Brain microvascular endothelial cell (primary cell): Measurements from ENCODE around the gene ADGRD1.

Source experiments
- DNase-seq: peaks from one replicate; pipeline ENCODE4 v3.0.0-alpha.2; 2020
- H3K27ac ChIP-seq: fragments of 250-450 bp; sonication (Bioruptor Pico); 2 replicates; pipeline ENCODE4 v1.5.1; 2020; ENCODE audit warnings: mild to moderate bottlenecking, moderate library complexity
- H3K27me3 ChIP-seq: fragments of 250-450 bp; sonication (Bioruptor Pico); replicated peaks from 2 replicates; pipeline ENCODE4 v1.5.1; 2020; ENCODE audit warnings: mild to moderate bottlenecking
- H3K36me3 ChIP-seq: fragments of 250-450 bp; sonication (Bioruptor Pico); replicated peaks from 2 replicates; pipeline ENCODE4 v1.5.1; 2020; ENCODE audit warnings: mild to moderate bottlenecking
- H3K4me3 ChIP-seq: 2 replicates; pipeline ENCODE4 v1.5.1; 2011; ENCODE audit warnings: low read depth, mild to moderate bottlenecking, control low read depth, low read length, moderate library complexity
- CTCF ChIP-seq: IDR thresholded peaks from 2 replicates; pipeline ENCODE4 v1.5.1; 2011; ENCODE audit warnings: low read depth, mild to moderate bottlenecking, moderate library complexity, low read length, control low read depth, inconsistent platforms; ENCODE audit errors: missing control alignments
- in situ Hi-C: cut with HindIII; loops from 2 replicates; pipeline ENCODE4 v1.10.0; 2017; ENCODE audit warnings: low sequenced_read_pairs, low pct_ligation_motif_present

The ADGRD1 gene

DNA sequence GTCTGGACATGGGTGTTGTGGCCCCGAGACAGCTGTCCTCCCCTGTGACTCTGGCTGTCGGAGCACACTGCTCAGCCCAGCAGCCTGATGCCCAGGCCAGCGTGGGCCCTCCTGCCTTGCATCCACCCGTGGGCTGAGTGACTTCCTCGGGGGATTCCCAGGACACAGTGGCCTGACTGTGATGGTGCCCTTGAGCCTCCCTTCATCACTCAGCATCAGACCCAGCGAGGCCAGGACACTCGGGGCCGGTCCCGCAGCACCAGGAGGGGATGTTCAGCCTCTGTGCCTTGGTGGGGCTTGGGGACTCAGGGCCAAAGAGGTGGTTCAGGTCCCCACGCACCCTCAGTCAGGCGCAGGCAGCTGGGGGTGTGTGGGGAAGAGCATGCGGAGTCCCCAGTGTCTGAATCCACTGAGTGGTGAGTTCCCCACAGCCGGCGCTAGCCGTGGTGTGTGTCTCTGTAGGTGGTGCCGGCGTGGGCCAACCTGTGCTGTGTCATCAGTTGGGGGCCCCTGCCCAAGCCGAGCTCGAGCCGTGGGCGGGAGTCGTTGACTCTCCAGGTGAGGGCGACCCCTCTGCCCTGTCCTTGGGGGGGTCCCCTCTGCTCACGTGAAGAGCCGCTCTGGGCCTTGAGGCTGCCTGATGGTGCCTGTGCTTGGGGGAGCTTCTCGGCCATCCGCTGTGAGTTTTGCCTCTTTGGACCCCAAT, 185.8 kb downstream of the ADGRD1 start:
- Histone ChIP-seq H3K4me3 (no peak overlapping the region), H3K27ac (no peak overlapping the region), H3K36me3 (no peaks in the 10 kb centered on the region), H3K27me3 (no peaks in the 10 kb centered on the region)
- no peak for TF ChIP-seq CTCF
- DNase-seq, result no peak
- in situ Hi-C loops, result no loop called here

GRCh38 chr12:131140069-131140435, 186.3 kb downstream of the ADGRD1 start:
- Histone ChIP-seq H3K27me3 (no peaks in the 10 kb centered on the region), H3K27ac (no peak overlapping the region), H3K36me3 (no peaks in the 10 kb centered on the region), H3K4me3 (no peak overlapping the region)
- DNase-seq, result no peak
- in situ Hi-C loops, result no loop called here
- no peak for TF ChIP-seq CTCF

- DNase-seq, result no peak
- H3K36me3 ChIP-seq, result no peaks in the 10 kb centered on the region
- H3K27ac ChIP-seq, result no peak overlapping the region
- no peak overlapping the region for H3K4me3 ChIP-seq
- no peak for TF ChIP-seq CTCF
- in situ Hi-C loops, result no loop called here
- no peaks in the 10 kb centered on the region for H3K27me3 ChIP-seq
These were observed 187.0 kb downstream of the ADGRD1 start for GRCh38 chr12:131140697-131141096.

GRCh38 chr12:131141514-131141913, 187.8 kb downstream of the ADGRD1 start:
- no peak for TF ChIP-seq CTCF
- Histone ChIP-seq H3K36me3 (no peaks in the 10 kb centered on the region), H3K4me3 (no peak overlapping the region), H3K27me3 (no peaks in the 10 kb centered on the region), H3K27ac (no peak overlapping the region)
- no peak for DNase-seq
- in situ Hi-C loops, result no loop called here

GRCh38 chr12:131142891-131143657, 189.4 kb downstream of the ADGRD1 start:
- TF ChIP-seq CTCF, result no peak
- no peaks in the 10 kb centered on the region for H3K27me3 ChIP-seq
- H3K27ac ChIP-seq, result no peak overlapping the region
- no peak for DNase-seq
- no peaks in the 10 kb centered on the region for H3K36me3 ChIP-seq
- H3K4me3 ChIP-seq, result no peak overlapping the region
- in situ Hi-C loops, result no loop called here

DNA sequence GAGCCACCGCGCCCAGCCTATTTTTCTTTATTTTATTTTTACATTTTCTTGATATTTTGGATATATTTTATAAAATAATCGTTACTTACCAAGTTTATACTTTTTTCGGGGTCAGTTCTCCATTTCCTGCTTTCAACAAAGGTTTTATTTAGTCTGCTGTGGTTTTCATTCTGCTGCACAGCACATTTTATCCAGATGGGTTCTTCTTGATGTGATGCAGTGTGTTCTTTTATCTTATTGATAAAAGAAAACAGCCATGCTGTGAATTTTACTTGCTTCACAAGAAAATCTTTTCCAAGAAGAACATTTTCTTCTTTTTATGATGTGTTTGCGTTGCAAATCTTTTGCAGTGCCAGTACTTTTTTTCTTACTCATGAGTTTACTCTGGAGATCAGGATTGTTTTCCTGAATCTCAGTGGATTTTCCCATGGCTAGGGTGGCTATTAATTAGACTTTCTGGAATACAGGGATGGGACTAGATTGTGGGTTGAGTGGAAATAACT, 192.5 kb downstream of the ADGRD1 start:
- in situ Hi-C loops, result no loop called here
- Histone ChIP-seq H3K27me3 (no peaks in the 10 kb centered on the region), H3K27ac (no peak overlapping the region), H3K36me3 (no peaks in the 10 kb centered on the region), H3K4me3 (no peak overlapping the region)
- DNase-seq, result no peak
- TF ChIP-seq CTCF, result no peak
